ENCODE data around the gene ACP4.

GRCh38 chr19:50839712-50840655 lies 49.8 kb downstream of the ACP4 start:
- no peak for TF ChIP-seq POLR2AphosphoS5 (IDR thresholded peaks at IDR 0.05; ENCODE audit: low read depth, low read length)
- TF ChIP-seq TAF1 (IDR thresholded peaks at IDR 0.05; ENCODE audit: borderline replicate concordance, insufficient read depth, low read length), result no peak
- no peak for TF ChIP-seq SIN3A (IDR thresholded peaks at IDR 0.05; ENCODE audit: borderline replicate concordance, insufficient read depth, low read length)
- no peak for TF ChIP-seq REST (IDR thresholded peaks at IDR 0.05; ENCODE audit: insufficient read depth in 1 of 2, low read depth in 2 of 2, low read length in 2 of 2)

All from PFSK-1 (cell line).